ENCODE measurements around the gene B4GAT1.

B4GAT1 gene

DNA sequence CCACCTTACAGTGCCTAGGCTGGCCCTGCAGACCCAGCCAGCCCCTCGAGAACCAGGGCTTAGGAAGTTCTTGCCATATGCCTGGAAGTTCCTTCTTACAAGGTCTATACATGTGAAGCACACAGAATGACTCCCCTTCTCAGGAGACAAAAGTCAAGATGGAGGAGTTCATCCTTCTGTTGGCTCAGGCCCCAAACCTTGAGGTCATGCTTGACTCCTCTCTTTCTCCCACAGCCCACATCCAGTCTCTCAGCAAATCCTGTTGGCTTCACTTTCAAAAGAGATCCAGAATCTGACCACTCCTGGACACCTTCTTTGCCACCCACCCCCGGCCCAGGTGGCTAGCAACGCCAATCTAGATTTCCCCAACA lies 28.8 kb downstream of the B4GAT1 start:
- H3K27ac ChIP-seq (ENCODE audit: low read depth, low read length, poor library complexity, severe bottlenecking), result peak overlapping the region; percentile 91
- H3K9me2 ChIP-seq (ENCODE audit: low read depth, low read length), result no peaks in the 10 kb centered on the region
- no peaks in the 10 kb centered on the region for H3K79me2 ChIP-seq (ENCODE audit: insufficient read depth, low read length)
- no peak overlapping the region for H3K4me3 ChIP-seq (ENCODE audit: low read depth, low read length, poor library complexity, severe bottlenecking)
- no peaks in the 10 kb centered on the region for H3F3A ChIP-seq (ENCODE audit: insufficient read depth, low read length)
- H3K9ac ChIP-seq (ENCODE audit: low read length), result peak overlapping the region; percentile 62; the same call in 1 of the 2 replicates
- no peak for TF ChIP-seq EZH2 (IDR thresholded peaks at IDR 0.05; ENCODE audit: borderline replicate concordance, low read length)
- TF ChIP-seq, protein P1, sequence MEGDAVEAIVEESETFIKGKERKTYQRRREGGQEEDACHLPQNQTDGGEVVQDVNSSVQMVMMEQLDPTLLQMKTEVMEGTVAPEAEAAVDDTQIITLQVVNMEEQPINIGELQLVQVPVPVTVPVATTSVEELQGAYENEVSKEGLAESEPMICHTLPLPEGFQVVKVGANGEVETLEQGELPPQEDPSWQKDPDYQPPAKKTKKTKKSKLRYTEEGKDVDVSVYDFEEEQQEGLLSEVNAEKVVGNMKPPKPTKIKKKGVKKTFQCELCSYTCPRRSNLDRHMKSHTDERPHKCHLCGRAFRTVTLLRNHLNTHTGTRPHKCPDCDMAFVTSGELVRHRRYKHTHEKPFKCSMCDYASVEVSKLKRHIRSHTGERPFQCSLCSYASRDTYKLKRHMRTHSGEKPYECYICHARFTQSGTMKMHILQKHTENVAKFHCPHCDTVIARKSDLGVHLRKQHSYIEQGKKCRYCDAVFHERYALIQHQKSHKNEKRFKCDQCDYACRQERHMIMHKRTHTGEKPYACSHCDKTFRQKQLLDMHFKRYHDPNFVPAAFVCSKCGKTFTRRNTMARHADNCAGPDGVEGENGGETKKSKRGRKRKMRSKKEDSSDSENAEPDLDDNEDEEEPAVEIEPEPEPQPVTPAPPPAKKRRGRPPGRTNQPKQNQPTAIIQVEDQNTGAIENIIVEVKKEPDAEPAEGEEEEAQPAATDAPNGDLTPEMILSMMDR (IDR thresholded peaks at IDR 0.05; ENCODE audit: low read length), result no peak
- H4K20me1 ChIP-seq (ENCODE audit: insufficient read depth, low read length), result no peaks in the 10 kb centered on the region
- H3K4me1 ChIP-seq (ENCODE audit: insufficient read depth, low read length, severe bottlenecking), result peaks cover 36% of the 10 kb centered on the region
- H3K9me3 ChIP-seq (ENCODE audit: low read length), result no peaks in the 10 kb centered on the region
- H3K4me2 ChIP-seq (ENCODE audit: low read length), result peak overlapping the region; percentile 65
- no peaks in the 10 kb centered on the region for H3K36me3 ChIP-seq (ENCODE audit: insufficient read depth, low read length)
- peak overlapping the region; percentile 9; the same call in 1 of the 2 replicates for H2AFZ ChIP-seq (ENCODE audit: low read length)
- H3K27me3 ChIP-seq (ENCODE audit: insufficient read depth, low read length), result no peaks in the 10 kb centered on the region

DNA sequence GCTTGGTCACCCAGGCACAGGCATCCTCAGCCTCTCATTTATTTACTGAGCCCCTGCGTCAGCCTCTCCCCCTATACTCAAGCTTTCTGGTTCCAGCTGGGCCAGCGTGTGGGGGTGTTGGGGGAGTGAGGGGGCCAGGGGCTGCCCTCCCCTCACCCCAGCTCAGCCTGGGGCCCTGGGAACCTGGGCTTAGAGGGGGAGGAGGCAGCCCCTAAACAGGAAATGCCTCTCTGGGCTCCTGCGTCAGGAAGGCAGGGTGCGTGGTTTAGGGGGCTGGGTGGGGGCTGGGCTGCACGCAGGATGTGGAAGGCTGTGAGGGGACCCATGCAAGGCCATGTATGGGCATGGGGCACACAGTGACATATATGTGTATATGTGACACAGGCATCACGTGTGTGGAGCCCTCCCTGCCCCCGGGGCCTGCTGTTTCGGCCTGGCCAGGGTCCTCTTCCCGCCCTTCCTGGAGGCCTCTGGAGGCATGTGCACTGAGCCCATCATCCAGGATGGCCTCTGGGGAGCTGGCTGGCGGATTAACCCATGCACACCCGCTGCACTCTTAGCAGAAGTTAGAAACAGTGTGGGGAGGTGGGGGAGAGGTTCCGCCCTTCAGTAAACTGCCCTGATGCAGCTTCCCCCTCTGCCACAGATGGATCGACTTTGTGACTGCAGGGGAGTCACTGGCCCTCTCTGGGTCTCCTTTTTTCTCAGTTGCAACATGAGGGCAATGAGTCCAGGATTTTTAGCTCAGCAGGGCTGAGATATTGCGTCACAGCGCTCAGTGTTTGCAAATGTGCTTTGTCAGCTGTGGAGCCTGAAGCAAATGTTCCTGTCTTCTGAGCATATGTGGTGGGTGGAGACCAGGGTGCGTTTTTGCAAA lies 29.5 kb downstream of the B4GAT1 start:
- Histone ChIP-seq H3K4me3 (ENCODE audit: low read depth, low read length, poor library complexity, severe bottlenecking) (peak overlapping the region; percentile 19), H3K27me3 (ENCODE audit: insufficient read depth, low read length) (no peaks in the 10 kb centered on the region), H3F3A (ENCODE audit: insufficient read depth, low read length) (no peaks in the 10 kb centered on the region), H3K36me3 (ENCODE audit: insufficient read depth, low read length) (no peaks in the 10 kb centered on the region), H3K9me2 (ENCODE audit: low read depth, low read length) (no peaks in the 10 kb centered on the region), H3K4me1 (ENCODE audit: insufficient read depth, low read length, severe bottlenecking) (peaks cover 43% of the 10 kb centered on the region), H3K4me2 (ENCODE audit: low read length) (peak overlapping the region; percentile 65), H3K9me3 (ENCODE audit: low read length) (no peaks in the 10 kb centered on the region), H2AFZ (ENCODE audit: low read length) (peak overlapping the region; percentile 9; the same call in 1 of the 2 replicates), H3K9ac (ENCODE audit: low read length) (peak overlapping the region; percentile 62), H3K79me2 (ENCODE audit: insufficient read depth, low read length) (no peaks in the 10 kb centered on the region), H3K27ac (ENCODE audit: low read depth, low read length, poor library complexity, severe bottlenecking) (peak overlapping the region; percentile 91), H4K20me1 (ENCODE audit: insufficient read depth, low read length) (no peaks in the 10 kb centered on the region)
- TF ChIP-seq, protein P1 (IDR thresholded peaks at IDR 0.05; ENCODE audit: low read length), result no peak
- TF ChIP-seq EZH2 (IDR thresholded peaks at IDR 0.05; ENCODE audit: borderline replicate concordance, low read length), result no peak

DNA sequence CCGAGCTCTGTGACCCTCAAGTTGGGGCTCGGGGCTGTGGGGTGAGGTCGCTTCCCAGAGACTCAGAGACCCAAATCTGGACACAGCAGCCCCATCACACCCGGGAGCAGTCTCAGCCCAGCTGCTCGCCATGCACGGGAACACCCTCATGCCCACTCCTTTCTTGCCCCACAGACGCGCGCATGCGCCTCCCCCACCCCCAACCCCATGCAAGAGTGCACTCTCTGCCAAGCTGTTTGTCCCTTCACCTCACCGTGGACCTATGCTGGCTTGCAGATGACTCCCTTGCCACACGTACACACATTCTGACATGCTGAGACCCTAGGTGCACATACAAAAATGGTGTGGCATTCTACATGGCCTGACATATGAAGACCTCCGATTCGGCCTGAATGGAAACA lies 30.1 kb downstream of the B4GAT1 start:
- H2AFZ ChIP-seq (ENCODE audit: low read length), result no peak overlapping the region
- H3K9ac ChIP-seq (ENCODE audit: low read length), result peak overlapping the region; percentile 62

More for the DNA sequence above, 30.1 kb downstream of the B4GAT1 start:
- peak overlapping the region; percentile 65 for H3K4me2 ChIP-seq (ENCODE audit: low read length)
- no peak for TF ChIP-seq EZH2 (IDR thresholded peaks at IDR 0.05; ENCODE audit: borderline replicate concordance, low read length)
- TF ChIP-seq, protein P1 (IDR thresholded peaks at IDR 0.05; ENCODE audit: low read length), result no peak
- H3K9me2 ChIP-seq (ENCODE audit: low read depth, low read length), result no peaks in the 10 kb centered on the region
- no peaks in the 10 kb centered on the region for H3K36me3 ChIP-seq (ENCODE audit: insufficient read depth, low read length)
- no peaks in the 10 kb centered on the region for H3K79me2 ChIP-seq (ENCODE audit: insufficient read depth, low read length)
- no peaks in the 10 kb centered on the region for H4K20me1 ChIP-seq (ENCODE audit: insufficient read depth, low read length)
- peak overlapping the region; percentile 91 for H3K27ac ChIP-seq (ENCODE audit: low read depth, low read length, poor library complexity, severe bottlenecking)
- peak overlapping the region; percentile 19 for H3K4me3 ChIP-seq (ENCODE audit: low read depth, low read length, poor library complexity, severe bottlenecking)
- H3K9me3 ChIP-seq (ENCODE audit: low read length), result no peaks in the 10 kb centered on the region
- peaks cover 41% of the 10 kb centered on the region for H3K4me1 ChIP-seq (ENCODE audit: insufficient read depth, low read length, severe bottlenecking)
- no peaks in the 10 kb centered on the region for H3K27me3 ChIP-seq (ENCODE audit: insufficient read depth, low read length)
- no peaks in the 10 kb centered on the region for H3F3A ChIP-seq (ENCODE audit: insufficient read depth, low read length)
